Measurements from ENCODE around the gene LARP4B. TPM values are rescaled to one million over a fixed set of nuclear protein-coding genes. Genes with fewer than 3 reads are reported as not detected.

LARP4B gene
- total and polyA plus RNA-seq, 4 donors = 5.5 to 20.4 (median 12.1) TPM

GRCh38 chr10:963655-964054, 32.1 kb upstream of the LARP4B start:
- Histone ChIP-seq H3K9me3 (ENCODE audit: control insufficient read depth in 4 of 4, low read length in 3 of 4) (no peaks in the 10 kb centered on the region), H3K4me3 (ENCODE audit: low read depth in 1 of 3, low read length in 3 of 3) (no peak overlapping the region), H3K9ac (ENCODE audit: low read depth in 1 of 2, low read length in 2 of 2) (no peak overlapping the region), H3K36me3 (ENCODE audit: control insufficient read depth in 4 of 4, insufficient read depth in 3 of 4, low read depth in 1 of 4, low read length in 3 of 4) (no peaks in the 10 kb centered on the region), H3K27ac (ENCODE audit: low read depth in 1 of 2, low read length in 2 of 2) (no peak overlapping the region), H3K27me3 (ENCODE audit: control insufficient read depth in 4 of 4, insufficient read depth in 4 of 4, low read length in 3 of 4) (no peaks in the 10 kb centered on the region), H3K4me1 (ENCODE audit: control insufficient read depth in 4 of 4, insufficient read depth in 4 of 4, low read length in 3 of 4) (no peaks in the 10 kb centered on the region)
- DNase-seq (ENCODE audit: low spot score) = no peak
- TF ChIP-seq EGR1 (IDR thresholded peaks at IDR 0.05; ENCODE audit: low read depth in 2 of 2) = no peak
- TF ChIP-seq JUND (IDR thresholded peaks at IDR 0.05) = no peak
- no peak for TF ChIP-seq HNF4A (conservative IDR thresholded peaks at IDR 0.05)
- no peak for TF ChIP-seq YY1 (IDR thresholded peaks at IDR 0.05)
- TF ChIP-seq MAX (IDR thresholded peaks at IDR 0.05) = no peak
- TF ChIP-seq TAF1 (conservative IDR thresholded peaks at IDR 0.05) = no peak
- no peak for TF ChIP-seq SP1 (IDR thresholded peaks at IDR 0.05)
- no peak for TF ChIP-seq ATF3 (IDR thresholded peaks at IDR 0.05)
- TF ChIP-seq NR2F2 (IDR thresholded peaks at IDR 0.05) = no peak
- TF ChIP-seq CTCF (IDR thresholded peaks at IDR 0.05; ENCODE audit: low read depth, low read length, missing input control) = no peak
- TF ChIP-seq FOXA1 (IDR thresholded peaks at IDR 0.05) = no peak
- no peak for TF ChIP-seq RXRA (IDR thresholded peaks at IDR 0.05)
- TF ChIP-seq GABPA (IDR thresholded peaks at IDR 0.05 in 1 of 2, conservative IDR thresholded peaks at IDR 0.05 in 1 of 2) = no peak
- no peak for TF ChIP-seq REST (IDR thresholded peaks at IDR 0.05)
- no peak for TF ChIP-seq FOXA2 (IDR thresholded peaks at IDR 0.05)
- no peak for TF ChIP-seq RAD21 (IDR thresholded peaks at IDR 0.05)
- no peak for TF ChIP-seq ZBTB33 (IDR thresholded peaks at IDR 0.05)
- TF ChIP-seq HNF4G (IDR thresholded peaks at IDR 0.05) = no peak
- 97% methylated on average over 4 of the region's 4 CpGs for WGBS
